IMR-90 (cell line): ENCODE results near the gene DNM3. TPM values are rescaled to one million over a fixed set of nuclear protein-coding genes. Genes with fewer than 3 reads are reported as not detected.

ENCODE experiments used
- ATAC-seq: fragments of 200-7000 bp; cut with Tn5 transposase; 2 replicates; pipeline ENCODE4 v1.9.1; 2020; ENCODE audit warnings: low read depth, mild to moderate bottlenecking, moderate library complexity
- BruUV-seq: library from RNA; stranded (reverse); fragments of 400-500 nt; replicated peaks from 2 replicates; lab custom pipeline; 2021; lab: Mats Ljungman, UMichigan
- CTCF ChIA-PET: fragments of 300-600 bp; formaldehyde crosslinking; extraction: SDS; loops from one replicate; lab custom pipeline; 2021; ENCODE audit warnings: antibody characterized with exemption; lab: Yijun Ruan, JAX
- POLR2A ChIA-PET: fragments of 300-600 bp; sonication (Branson Sonifier 250); formaldehyde crosslinking; loops from one replicate; lab custom pipeline; 2022; ENCODE audit warnings: antibody characterized with exemption; ENCODE audit not compliant: unreplicated experiment; lab: Charles Lee
- DNase-seq: peaks from one replicate; pipeline ENCODE4 v3.0.0; 2013
- H2AFZ ChIP-seq: replicated peaks from 2 replicates; pipeline ENCODE3; 2013; ENCODE audit warnings: low read length, mild to moderate bottlenecking; ENCODE audit not compliant: poor library complexity
- H2AK5ac ChIP-seq: 2 replicates; pipeline ENCODE4 v1.6.1; 2013; ENCODE audit warnings: low read depth, low read length, inconsistent platforms
- H2AK9ac ChIP-seq: replicated peaks from 2 replicates; pipeline ENCODE3; 2013; ENCODE audit warnings: mild to moderate bottlenecking, low read depth, low read length, moderate library complexity; ENCODE audit not compliant: poor library complexity
- H2BK120ac ChIP-seq: 2 replicates; pipeline ENCODE4 v1.6.1; 2013; ENCODE audit warnings: low read depth, low read length, inconsistent platforms
- H2BK15ac ChIP-seq: 3 replicates; pipeline ENCODE4 v1.6.1; 2013; ENCODE audit warnings: low read depth, low read length, inconsistent platforms
- H2BK20ac ChIP-seq: 2 replicates; pipeline ENCODE4 v1.6.1; 2013; ENCODE audit warnings: low read depth, mild to moderate bottlenecking, inconsistent platforms, low read length, moderate library complexity
- H2BK5ac ChIP-seq: 2 replicates; pipeline ENCODE4 v1.6.1; 2013; ENCODE audit warnings: mild to moderate bottlenecking, low read depth, low read length, inconsistent platforms; ENCODE audit not compliant: poor library complexity, severe bottlenecking
- H3K14ac ChIP-seq: replicated peaks from 2 replicates; pipeline ENCODE4 v1.6.1; 2013; ENCODE audit warnings: low read depth, low read length, inconsistent platforms
- H3K18ac ChIP-seq: 2 replicates; pipeline ENCODE4 v1.6.1; 2013; ENCODE audit warnings: low read depth, low read length, control low read depth
- H3K23ac ChIP-seq: 2 replicates; pipeline ENCODE4 v1.6.1; 2013; ENCODE audit warnings: low read depth, low read length, inconsistent platforms
- H3K27ac ChIP-seq: 2 replicates; pipeline ENCODE4 v1.5.1; 2013; ENCODE audit warnings: mild to moderate bottlenecking, control low read depth, low read length; ENCODE audit not compliant: insufficient read depth
- H3K27me3 ChIP-seq: 2 replicates; pipeline ENCODE4 v1.6.1; 2013; ENCODE audit warnings: low read length; ENCODE audit not compliant: control insufficient read depth, insufficient read depth
- H3K36me3 ChIP-seq: 2 replicates; pipeline ENCODE4 v1.6.1; 2013; ENCODE audit warnings: low read length, mixed read lengths; ENCODE audit not compliant: control insufficient read depth, insufficient read depth
- H3K4ac ChIP-seq: 2 replicates; pipeline ENCODE4 v1.6.1; 2013; ENCODE audit warnings: low read depth, low read length, inconsistent platforms
- H3K4me1 ChIP-seq: 2 replicates; pipeline ENCODE4 v1.6.1; 2013; ENCODE audit warnings: low read length, mixed read lengths; ENCODE audit not compliant: control insufficient read depth, insufficient read depth
- H3K4me2 ChIP-seq: 2 replicates; pipeline ENCODE4 v1.6.1; 2013; ENCODE audit warnings: low read depth, mild to moderate bottlenecking, control low read depth, low read length, moderate library complexity
- H3K4me3 ChIP-seq: 2 replicates; pipeline ENCODE4 v1.5.1; 2013; ENCODE audit warnings: low read depth, mild to moderate bottlenecking, control low read depth, low read length, moderate library complexity; ENCODE audit not compliant: insufficient read depth
- H3K56ac ChIP-seq: 2 replicates; pipeline ENCODE4 v1.6.1; 2013; ENCODE audit warnings: low read length, inconsistent platforms; ENCODE audit not compliant: insufficient read depth; ENCODE audit errors: extremely low read depth
- H3K79me1 ChIP-seq, 2 experiments: 2 replicates each; pipeline ENCODE4 v1.6.1; 2013; ENCODE audit warnings: low read length in 2 of 2, inconsistent platforms in 1 of 2, low read depth in 1 of 2
- H3K9ac ChIP-seq: 2 replicates; pipeline ENCODE4 v1.6.1; 2013; ENCODE audit warnings: low read depth, low read length, control low read depth
- H3K9me1 ChIP-seq: 2 replicates; pipeline ENCODE4 v1.6.1; 2013; ENCODE audit warnings: low read length, inconsistent platforms; ENCODE audit not compliant: insufficient read depth
- H3K9me3 ChIP-seq: 2 replicates; pipeline ENCODE4 v1.6.1; 2013; ENCODE audit warnings: low read length; ENCODE audit not compliant: control insufficient read depth, insufficient read depth
- H4K20me1 ChIP-seq: 2 replicates; pipeline ENCODE4 v1.6.1; 2013; ENCODE audit warnings: low read length, inconsistent platforms; ENCODE audit not compliant: insufficient read depth
- H4K5ac ChIP-seq: 2 replicates; pipeline ENCODE4 v1.6.1; 2013; ENCODE audit warnings: mild to moderate bottlenecking, low read depth, low read length, control low read depth
- H4K8ac ChIP-seq, 2 experiments: 2 replicates each; pipeline ENCODE4 v1.6.1; 2013; ENCODE audit warnings: low read depth in 2 of 2, low read length in 2 of 2, control low read depth in 1 of 2, inconsistent platforms in 1 of 2
- H4K91ac ChIP-seq: 2 replicates; pipeline ENCODE4 v1.6.1; 2013; ENCODE audit warnings: low read depth, low read length, inconsistent platforms; ENCODE audit not compliant: insufficient read depth
- BHLHE40 ChIP-seq: fragments of 150-350 bp; IDR thresholded peaks from 2 replicates; pipeline ENCODE4 v1.6.1; 2016; ENCODE audit warnings: mild to moderate bottlenecking, low read depth, low read length
- CEBPB ChIP-seq: IDR thresholded peaks from 2 replicates; pipeline ENCODE4 v1.6.1; 2012; ENCODE audit warnings: low read depth, low read length, improper control_type of control experiment
- CHD1 ChIP-seq: IDR thresholded peaks from 2 replicates; pipeline ENCODE4 v1.6.1; 2012; ENCODE audit warnings: low read depth, low read length, improper control_type of control experiment
- MAFK ChIP-seq: IDR thresholded peaks from 2 replicates; pipeline ENCODE4 v1.6.1; 2012; ENCODE audit warnings: low read depth, low read length, improper control_type of control experiment
- MAZ ChIP-seq: IDR thresholded peaks from 2 replicates; pipeline ENCODE4 v1.6.1; 2012; ENCODE audit warnings: low read depth, mild to moderate bottlenecking, low read length, improper control_type of control experiment, moderate library complexity, borderline replicate concordance
- MXI1 ChIP-seq: IDR thresholded peaks from 2 replicates; pipeline ENCODE4 v1.6.1; 2012; ENCODE audit warnings: low read depth, mild to moderate bottlenecking, low read length, moderate library complexity, borderline replicate concordance
- POLR2A ChIP-seq: IDR thresholded peaks from 2 replicates; pipeline ENCODE4 v1.6.1; 2012; ENCODE audit warnings: mild to moderate bottlenecking, low read depth, low read length
- RAD21 ChIP-seq: IDR thresholded peaks from 2 replicates; pipeline ENCODE4 v1.6.1; 2012; ENCODE audit warnings: low read length, improper control_type of control experiment
- RCOR1 ChIP-seq: IDR thresholded peaks from 2 replicates; pipeline ENCODE4 v1.6.1; 2012; ENCODE audit warnings: mild to moderate bottlenecking, low read length, improper control_type of control experiment; ENCODE audit not compliant: insufficient replicate concordance
- SMC3 ChIP-seq: fragments of 150-350 bp; IDR thresholded peaks from 2 replicates; pipeline ENCODE4 v1.6.1; 2016; ENCODE audit warnings: low read depth, mild to moderate bottlenecking, antibody characterized with exemption, low read length, moderate library complexity
- WGBS, 2 experiments: methylation state at CpG; one replicate each; pipeline versions ENCODE4 v1.1.5 to v1.1.7; 2013; ENCODE audit warnings: missing lambda C conversion rate in 2 of 2; ENCODE audit not compliant: insufficient read length in 1 of 2; ENCODE audit errors: extremely low coverage in 2 of 2; 5-methylcytosine and 5-hydroxymethylcytosine counted together
- dilution Hi-C: fragments of 300-500 bp; cut with HindIII; formaldehyde crosslinking; loops from one replicate; pipeline ENCODE4 v1.14.3; 2018; ENCODE audit warnings: low sequenced_read_pairs; ENCODE audit not compliant: unreplicated experiment
- in situ Hi-C: fragments of 300-500 bp; cut with MboI; formaldehyde crosslinking; loops from 3 replicates; pipeline ENCODE4 v1.14.3; 2019; ENCODE audit warnings: low sequenced_read_pairs, inconsistent platforms, mixed read lengths
- intact Hi-C: fragments of 100-400 bp; cut with micrococcal nuclease; formaldehyde crosslinking; loops from 2 replicates; pipeline ENCODE4 v1.10.0; 2022
- polyA plus RNA-seq, 3 experiments: library from polyadenylated mRNA; depleted of rRNA; stranded (reverse); fragments of >200 nt; gene quantifications; 2 replicates each; pipeline ENCODE4 v1.2.3, GENCODE V29; 2012; ENCODE audit warnings: low replicate concordance in 1 of 3
- total RNA-seq: library from RNA; depleted of rRNA; stranded (reverse); fragments of >200 nt; gene quantifications from 2 replicates; pipeline ENCODE4 v1.2.3, GENCODE V29; 2012
- TF ChIP-seq, protein P1 (sequence below): fragments of 150-350 bp; IDR thresholded peaks from 2 replicates; pipeline ENCODE4 v1.6.1; 2016; ENCODE audit warnings: low read depth, mild to moderate bottlenecking, low read length, moderate library complexity, borderline replicate concordance
- TF ChIP-seq, protein P2 (sequence below): conservative IDR thresholded peaks from 2 replicates; pipeline ENCODE4 v1.5.1; 2012; ENCODE audit warnings: mild to moderate bottlenecking, low read depth, low read length, improper control_type of control experiment

The DNM3 gene
- total and polyA plus RNA-seq, 2 of the 4 experiments (the other 2 are of a cell fraction) = 0.36 TPM

DNA sequence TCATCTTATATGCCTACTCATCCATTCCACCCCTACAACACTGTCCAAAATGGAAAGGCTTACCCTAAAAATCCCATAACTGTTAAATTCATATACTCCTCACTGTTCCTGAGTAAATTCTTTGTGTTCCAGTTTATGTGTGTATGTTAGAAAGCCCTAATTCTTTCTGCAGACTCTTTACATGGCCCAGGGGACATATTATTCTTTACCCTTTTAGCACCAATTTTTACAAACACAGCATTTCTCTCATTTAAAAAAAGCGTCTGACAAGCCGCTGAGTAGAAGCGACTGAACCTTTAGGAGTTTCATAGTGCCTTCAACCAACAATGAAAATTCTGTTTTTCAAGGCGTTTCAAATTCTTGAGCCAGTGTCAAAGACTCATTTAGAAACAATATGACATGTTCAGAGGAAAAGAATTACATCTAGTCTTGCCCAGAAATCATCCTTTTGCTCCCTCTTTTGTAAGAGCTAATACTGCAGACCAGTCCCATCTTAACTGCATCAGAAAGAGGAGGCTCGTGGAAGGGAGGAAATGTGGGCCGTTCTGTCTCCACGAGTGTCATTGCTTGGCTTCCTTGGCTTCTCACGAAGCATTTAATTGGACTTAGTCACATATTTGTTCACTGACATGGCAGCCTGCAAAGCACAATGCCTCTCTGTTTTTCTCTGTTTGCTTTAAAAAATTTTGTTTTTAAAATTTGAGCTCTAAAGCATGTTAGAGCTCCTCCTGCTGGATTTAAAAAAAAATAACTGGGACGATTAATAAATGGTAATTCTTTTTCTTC is 557.9 kb downstream of the DNM3 start:
- Histone ChIP-seq H3K27ac (peak overlapping the region; percentile 59; the same call in 1 of the 2 replicates), H3K4me3 (no peak overlapping the region), H2AK5ac (no peak overlapping the region), H3K4me2 (peak overlapping the region; percentile 21; the same call in 1 of the 2 replicates), H3K27me3 (no peaks in the 10 kb centered on the region), H2AK9ac (no peak overlapping the region), H3K79me1 (no peaks in the 10 kb centered on the region), H4K8ac (peak overlapping the region; percentile 12 to 42; a peak in 2 of 4 replicates), H4K20me1 (no peaks in the 10 kb centered on the region), H4K91ac (peak overlapping the region; percentile 29; the same call in 1 of the 2 replicates), H3K9me3 (no peaks in the 10 kb centered on the region), H2BK15ac (peak overlapping the region; percentile 41; the same call in 1 of the 3 replicates), H2AFZ (peak overlapping the region; percentile 80), H3K36me3 (no peaks in the 10 kb centered on the region), H3K56ac (peak overlapping the region; percentile 42), H3K23ac (peak overlapping the region; percentile 38; the same call in 1 of the 2 replicates), H2BK120ac (peak overlapping the region; percentile 67), H3K4me1 (peaks cover 3% of the 10 kb centered on the region), H2BK20ac (peak overlapping the region; percentile 32), H3K4ac (peak overlapping the region; percentile 7; the same call in 1 of the 2 replicates), H3K14ac (0 out of 2 replicates have a peak overlapping the region, but pooled peaks have one; percentile 11), H3K9me1 (no peaks in the 10 kb centered on the region), H3K18ac (peak overlapping the region; percentile 4), H2BK5ac (peak overlapping the region; percentile 61), H3K9ac (no peak overlapping the region), H4K5ac (peak overlapping the region; percentile 5; the same call in 1 of the 2 replicates)
- dilution Hi-C loops (no loop called here), intact Hi-C loops (loop anchor here (1.0 to 5.0 kb wide), 10 partner anchors 41 to 397 kb away; partner anchors contain the start of gene PIGC), in situ Hi-C loops (loop anchor here (10.0 kb wide), 1 partner anchor 254 kb away; no protein-coding TSS in a partner anchor)
- WGBS, 2 experiments = 0% methylated on average over 3 of the region's 9 CpGs; no CpG with 5 or more reads in 1 of the 2 experiments
- POLR2A ChIA-PET = interaction anchor here (0.6 to 2.2 kb wide), 3 partner anchors 15 to 258 kb away, joined by 3 to 12 read pairs (median 5); no protein-coding TSS in a partner anchor
- BruUV-seq = no TSS peak
- CTCF ChIA-PET = interaction anchor here (0.6 to 2.2 kb wide), 8 partner anchors 18 to 397 kb away, joined by 3 to 8 read pairs (median 4); no protein-coding TSS in a partner anchor
- DNase-seq (peak; percentile 92), ATAC-seq (peak; percentile 88)
- TF ChIP-seq, protein P1, sequence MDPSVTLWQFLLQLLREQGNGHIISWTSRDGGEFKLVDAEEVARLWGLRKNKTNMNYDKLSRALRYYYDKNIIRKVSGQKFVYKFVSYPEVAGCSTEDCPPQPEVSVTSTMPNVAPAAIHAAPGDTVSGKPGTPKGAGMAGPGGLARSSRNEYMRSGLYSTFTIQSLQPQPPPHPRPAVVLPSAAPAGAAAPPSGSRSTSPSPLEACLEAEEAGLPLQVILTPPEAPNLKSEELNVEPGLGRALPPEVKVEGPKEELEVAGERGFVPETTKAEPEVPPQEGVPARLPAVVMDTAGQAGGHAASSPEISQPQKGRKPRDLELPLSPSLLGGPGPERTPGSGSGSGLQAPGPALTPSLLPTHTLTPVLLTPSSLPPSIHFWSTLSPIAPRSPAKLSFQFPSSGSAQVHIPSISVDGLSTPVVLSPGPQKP = no peak
- TF ChIP-seq, protein P2, sequence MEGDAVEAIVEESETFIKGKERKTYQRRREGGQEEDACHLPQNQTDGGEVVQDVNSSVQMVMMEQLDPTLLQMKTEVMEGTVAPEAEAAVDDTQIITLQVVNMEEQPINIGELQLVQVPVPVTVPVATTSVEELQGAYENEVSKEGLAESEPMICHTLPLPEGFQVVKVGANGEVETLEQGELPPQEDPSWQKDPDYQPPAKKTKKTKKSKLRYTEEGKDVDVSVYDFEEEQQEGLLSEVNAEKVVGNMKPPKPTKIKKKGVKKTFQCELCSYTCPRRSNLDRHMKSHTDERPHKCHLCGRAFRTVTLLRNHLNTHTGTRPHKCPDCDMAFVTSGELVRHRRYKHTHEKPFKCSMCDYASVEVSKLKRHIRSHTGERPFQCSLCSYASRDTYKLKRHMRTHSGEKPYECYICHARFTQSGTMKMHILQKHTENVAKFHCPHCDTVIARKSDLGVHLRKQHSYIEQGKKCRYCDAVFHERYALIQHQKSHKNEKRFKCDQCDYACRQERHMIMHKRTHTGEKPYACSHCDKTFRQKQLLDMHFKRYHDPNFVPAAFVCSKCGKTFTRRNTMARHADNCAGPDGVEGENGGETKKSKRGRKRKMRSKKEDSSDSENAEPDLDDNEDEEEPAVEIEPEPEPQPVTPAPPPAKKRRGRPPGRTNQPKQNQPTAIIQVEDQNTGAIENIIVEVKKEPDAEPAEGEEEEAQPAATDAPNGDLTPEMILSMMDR = peak; percentile 74
- TF ChIP-seq POLR2A (0 out of 2 replicates have a peak, but pooled peaks have one; percentile 27), BHLHE40 (peak; percentile 23; the same call in 1 of the 2 replicates), CHD1 (0 out of 2 replicates have a peak, but pooled peaks have one; percentile 55), SMC3 (peak; percentile 92), MAZ (peak; percentile 48; the same call in 1 of the 2 replicates), RCOR1 (no peak), MXI1 (peak; percentile 79; the same call in 1 of the 2 replicates), RAD21 (peak; percentile 82), MAFK (peak; percentile 15; the same call in 1 of the 2 replicates), CEBPB (0 out of 2 replicates have a peak, but pooled peaks have one; percentile 23)
